ENCODE data around the gene STARD3NL. TPM values are rescaled to one million over a fixed set of nuclear protein-coding genes. Genes with fewer than 3 reads are reported as not detected.
"Not testable (repeated sequence)": the region's sequence is repeated elsewhere in the genome, so short reads cannot be mapped to it uniquely, and the experiment has no call there.

The STARD3NL gene
- total RNA-seq, 2 experiments from 2014 or later, result 16.3 to 21.7 TPM

DNA sequence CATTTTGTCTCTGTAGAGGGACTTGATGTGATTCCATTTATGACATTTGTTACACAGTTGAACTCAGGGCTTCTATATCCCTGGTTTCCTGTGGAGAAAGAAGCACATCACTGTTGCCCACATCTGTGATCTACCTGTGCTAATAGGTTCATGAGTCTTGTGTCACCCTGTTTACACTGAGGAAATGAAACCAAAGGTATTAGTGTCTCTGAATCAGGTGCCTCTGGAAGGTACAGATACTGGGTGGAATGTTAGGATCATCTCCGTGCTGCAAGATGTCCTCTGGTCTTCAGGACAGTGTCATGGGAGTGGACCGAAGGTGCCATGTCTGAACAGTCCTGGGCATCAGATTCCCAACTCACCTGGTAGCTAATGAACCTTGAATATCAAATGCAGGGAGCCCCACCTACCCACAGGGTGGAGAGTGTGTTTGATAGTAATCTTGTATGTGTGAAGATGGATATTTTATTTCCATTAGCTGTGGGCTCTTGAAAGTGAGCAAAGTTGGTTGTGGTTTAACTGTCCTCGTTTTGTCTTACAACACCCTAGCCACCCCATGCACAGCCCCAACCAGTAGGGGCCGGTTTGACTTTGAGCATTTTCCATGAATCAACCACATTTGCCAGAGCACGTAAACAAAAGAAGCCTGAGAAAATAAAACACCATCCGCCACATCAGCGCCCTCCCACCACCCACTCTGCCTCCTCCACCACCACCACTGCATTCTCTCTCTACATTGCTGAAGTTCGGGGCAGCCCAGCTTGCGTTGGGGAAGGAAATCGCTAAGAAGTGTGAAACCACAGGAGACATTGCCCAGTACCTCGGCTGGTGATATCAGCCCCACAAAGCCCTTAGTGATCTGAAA, 54.7 kb downstream of the STARD3NL start:
- no TSS peak for BruUV-seq (replicated peaks)
- POLR2A ChIA-PET, result no interaction called here
- no peaks in the 10 kb centered on the region for H3K79me2 ChIP-seq (ENCODE audit: insufficient read depth, low read depth, low read length)
- no peaks in the 10 kb centered on the region for H3K4me1 ChIP-seq (ENCODE audit: insufficient read depth, low read length, poor library complexity, severe bottlenecking)
- H3K36me3 ChIP-seq (ENCODE audit: insufficient read depth, low read length), result 0 out of 2 replicates have a peak, but pooled peaks cover 7% of the 10 kb centered on the region
- no peak overlapping the region for H3K4me3 ChIP-seq (ENCODE audit: low read depth, low read length, poor library complexity, severe bottlenecking)
- H3K4me2 ChIP-seq (ENCODE audit: low read length), result no peak overlapping the region
- intact Hi-C loops (cut with micrococcal nuclease; ENCODE audit: unreplicated experiment), result no loop called here
- H3K27ac ChIP-seq (ENCODE audit: low read depth, low read length, poor library complexity, severe bottlenecking), result no peak overlapping the region
- CTCF ChIA-PET (ENCODE audit: unreplicated experiment), result no interaction called here
- no peak for DNase-seq (ENCODE audit: low spot score)
- no peak overlapping the region for H2AFZ ChIP-seq (ENCODE audit: low read length)
- H4K20me1 ChIP-seq (ENCODE audit: insufficient read depth, low read length), result no peaks in the 10 kb centered on the region
- no peaks in the 10 kb centered on the region for H3K9me3 ChIP-seq (ENCODE audit: low read length)
- TF ChIP-seq, protein P1, sequence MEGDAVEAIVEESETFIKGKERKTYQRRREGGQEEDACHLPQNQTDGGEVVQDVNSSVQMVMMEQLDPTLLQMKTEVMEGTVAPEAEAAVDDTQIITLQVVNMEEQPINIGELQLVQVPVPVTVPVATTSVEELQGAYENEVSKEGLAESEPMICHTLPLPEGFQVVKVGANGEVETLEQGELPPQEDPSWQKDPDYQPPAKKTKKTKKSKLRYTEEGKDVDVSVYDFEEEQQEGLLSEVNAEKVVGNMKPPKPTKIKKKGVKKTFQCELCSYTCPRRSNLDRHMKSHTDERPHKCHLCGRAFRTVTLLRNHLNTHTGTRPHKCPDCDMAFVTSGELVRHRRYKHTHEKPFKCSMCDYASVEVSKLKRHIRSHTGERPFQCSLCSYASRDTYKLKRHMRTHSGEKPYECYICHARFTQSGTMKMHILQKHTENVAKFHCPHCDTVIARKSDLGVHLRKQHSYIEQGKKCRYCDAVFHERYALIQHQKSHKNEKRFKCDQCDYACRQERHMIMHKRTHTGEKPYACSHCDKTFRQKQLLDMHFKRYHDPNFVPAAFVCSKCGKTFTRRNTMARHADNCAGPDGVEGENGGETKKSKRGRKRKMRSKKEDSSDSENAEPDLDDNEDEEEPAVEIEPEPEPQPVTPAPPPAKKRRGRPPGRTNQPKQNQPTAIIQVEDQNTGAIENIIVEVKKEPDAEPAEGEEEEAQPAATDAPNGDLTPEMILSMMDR (conservative IDR thresholded peaks at IDR 0.05; ENCODE audit: low read length), result no peak
- TF ChIP-seq EZH2phosphoT487 (IDR thresholded peaks at IDR 0.05; ENCODE audit: borderline replicate concordance, low read depth, low read length), result no peak
- no peaks in the 10 kb centered on the region for H3K9me2 ChIP-seq (ENCODE audit: insufficient read depth, low read length)

DNA sequence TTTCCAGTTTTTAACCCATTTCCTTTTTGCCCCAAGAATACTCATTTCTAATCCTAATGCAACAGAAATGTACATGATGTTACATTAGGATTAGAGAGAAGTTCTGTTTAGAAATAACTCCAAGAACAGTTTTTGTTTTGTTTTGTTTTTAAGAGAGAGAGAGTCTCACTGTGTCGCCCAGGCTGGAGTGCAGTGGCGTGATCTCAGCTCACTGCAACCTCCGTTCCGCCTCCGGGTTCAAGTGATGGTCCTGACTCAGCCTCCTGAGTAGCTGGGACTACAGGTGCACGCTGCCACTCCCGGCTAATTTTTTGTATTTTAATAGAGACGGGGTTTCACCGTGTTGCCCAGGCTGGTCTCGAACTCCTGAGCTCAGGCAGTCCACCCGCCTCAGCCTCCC, 56.7 kb downstream of the STARD3NL start:
- CTCF ChIA-PET (ENCODE audit: unreplicated experiment), result interaction anchor here (0.7 kb wide), 1 partner anchor 12 kb away, joined by 3 read pairs; no protein-coding TSS in a partner anchor
- intact Hi-C loops (cut with micrococcal nuclease; ENCODE audit: unreplicated experiment); H3K9me2 ChIP-seq (ENCODE audit: insufficient read depth, low read length); DNase-seq (ENCODE audit: low spot score); BruUV-seq (replicated peaks); H3K9me3 ChIP-seq (ENCODE audit: low read length); H3K79me2 ChIP-seq (ENCODE audit: insufficient read depth, low read depth, low read length); H4K20me1 ChIP-seq (ENCODE audit: insufficient read depth, low read length); H2AFZ ChIP-seq (ENCODE audit: low read length); H3K27ac ChIP-seq (ENCODE audit: low read depth, low read length, poor library complexity, severe bottlenecking); H3K4me1 ChIP-seq (ENCODE audit: insufficient read depth, low read length, poor library complexity, severe bottlenecking); POLR2A ChIA-PET; H3K36me3 ChIP-seq (ENCODE audit: insufficient read depth, low read length); H3K4me2 ChIP-seq (ENCODE audit: low read length); H3K4me3 ChIP-seq (ENCODE audit: low read depth, low read length, poor library complexity, severe bottlenecking): not testable (repeated sequence)

DNA sequence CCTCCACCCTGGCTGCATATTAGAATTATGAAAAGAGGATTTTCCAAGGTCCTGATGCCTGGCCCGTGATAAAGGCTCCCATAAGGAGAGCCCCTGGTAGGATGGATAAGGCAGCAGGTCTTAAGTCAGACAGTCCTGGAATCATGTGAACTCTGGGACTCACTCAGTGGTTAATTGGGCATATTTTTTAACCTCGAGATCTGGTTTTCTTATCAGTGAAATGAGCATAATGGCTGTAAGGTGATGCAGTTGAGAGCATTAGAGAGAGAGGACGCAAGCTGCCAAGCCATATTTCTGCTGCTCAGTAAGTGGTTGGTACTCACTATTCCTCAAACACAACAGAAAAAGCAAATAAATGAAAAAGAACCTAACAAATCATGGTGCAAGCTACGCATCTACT, 57.6 kb downstream of the STARD3NL start:
- Histone ChIP-seq H3K9me2 (ENCODE audit: insufficient read depth, low read length) (no peaks in the 10 kb centered on the region), H3K27ac (ENCODE audit: low read depth, low read length, poor library complexity, severe bottlenecking) (no peak overlapping the region), H3K36me3 (ENCODE audit: insufficient read depth, low read length) (no peaks in the 10 kb centered on the region), H2AFZ (ENCODE audit: low read length) (no peak overlapping the region), H3K4me3 (ENCODE audit: low read depth, low read length, poor library complexity, severe bottlenecking) (no peak overlapping the region), H4K20me1 (ENCODE audit: insufficient read depth, low read length) (no peaks in the 10 kb centered on the region), H3K79me2 (ENCODE audit: insufficient read depth, low read depth, low read length) (no peaks in the 10 kb centered on the region), H3K4me1 (ENCODE audit: insufficient read depth, low read length, poor library complexity, severe bottlenecking) (no peaks in the 10 kb centered on the region), H3K4me2 (ENCODE audit: low read length) (no peak overlapping the region), H3K9me3 (ENCODE audit: low read length) (no peaks in the 10 kb centered on the region)
- DNase-seq (ENCODE audit: low spot score), result no peak
- intact Hi-C loops (cut with micrococcal nuclease; ENCODE audit: unreplicated experiment), result no loop called here
- ChIA-PET CTCF (ENCODE audit: unreplicated experiment) (no interaction called here), POLR2A (no interaction called here)
- no TSS peak for BruUV-seq (replicated peaks)
- no peak for TF ChIP-seq EZH2phosphoT487 (IDR thresholded peaks at IDR 0.05; ENCODE audit: borderline replicate concordance, low read depth, low read length)
- TF ChIP-seq, protein P1 (conservative IDR thresholded peaks at IDR 0.05; ENCODE audit: low read length), result no peak

DNA sequence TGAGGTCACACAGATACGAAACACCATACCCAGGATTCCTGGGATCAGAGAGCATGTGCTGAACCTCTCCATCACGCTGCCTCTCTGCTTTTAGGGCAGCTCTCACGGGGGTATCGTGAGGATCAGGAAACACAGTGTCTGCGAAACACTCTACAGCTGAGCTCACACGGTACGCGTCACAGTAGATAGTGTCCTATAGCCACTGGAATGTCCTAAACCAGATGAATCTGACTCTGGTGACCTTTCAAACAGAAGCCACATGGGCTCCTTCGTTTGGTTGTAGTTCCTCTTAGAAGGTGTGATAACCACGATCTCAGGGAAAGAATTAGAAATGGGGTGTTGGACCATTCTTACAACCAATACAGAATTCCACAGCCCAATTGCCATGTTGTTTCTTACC, 61.1 kb downstream of the STARD3NL start:
- H2AFZ ChIP-seq (ENCODE audit: low read length); H3K36me3 ChIP-seq (ENCODE audit: insufficient read depth, low read length); CTCF ChIA-PET (ENCODE audit: unreplicated experiment); H3K4me1 ChIP-seq (ENCODE audit: insufficient read depth, low read length, poor library complexity, severe bottlenecking); H3K9me3 ChIP-seq (ENCODE audit: low read length); H3K27ac ChIP-seq (ENCODE audit: low read depth, low read length, poor library complexity, severe bottlenecking); intact Hi-C loops (cut with micrococcal nuclease; ENCODE audit: unreplicated experiment); H3K79me2 ChIP-seq (ENCODE audit: insufficient read depth, low read depth, low read length); POLR2A ChIA-PET; BruUV-seq (replicated peaks); H3K4me2 ChIP-seq (ENCODE audit: low read length); H3K4me3 ChIP-seq (ENCODE audit: low read depth, low read length, poor library complexity, severe bottlenecking); H3K9me2 ChIP-seq (ENCODE audit: insufficient read depth, low read length); H4K20me1 ChIP-seq (ENCODE audit: insufficient read depth, low read length); DNase-seq (ENCODE audit: low spot score): not testable (repeated sequence)
